Liver (tissue), 9 donors: Measurements from ENCODE around the gene IQCK. TPM values are rescaled to one million over a fixed set of nuclear protein-coding genes. Genes with fewer than 3 reads are reported as not detected.

Source experiments
- DNase-seq: peaks from one replicate; pipeline ENCODE4 v3.0.0-alpha.2; 2017; ENCODE audit warnings: low spot score
- H3K27ac ChIP-seq, 2 donors: one replicate each; pipeline ENCODE4 v1.7.0; 2013; ENCODE audit warnings: inconsistent platforms in 2 of 2, low read length in 2 of 2, control low read depth in 1 of 2, low read depth in 1 of 2, mild to moderate bottlenecking in 1 of 2
- H3K27me3 ChIP-seq, 4 donors: one replicate each; pipeline versions ENCODE4 v1.6.1 to v1.7.0; 2013; ENCODE audit warnings: low read length in 3 of 4, inconsistent platforms in 1 of 4, mild to moderate bottlenecking in 1 of 4, moderate library complexity in 1 of 4; ENCODE audit not compliant: control insufficient read depth in 4 of 4, insufficient read depth in 4 of 4
- H3K36me3 ChIP-seq, 4 donors: one replicate each; pipeline versions ENCODE4 v1.6.1 to v1.7.0; 2013; ENCODE audit warnings: low read length in 3 of 4, mild to moderate bottlenecking in 3 of 4, low read depth in 1 of 4, moderate library complexity in 1 of 4; ENCODE audit not compliant: control insufficient read depth in 4 of 4, insufficient read depth in 3 of 4
- H3K4me1 ChIP-seq, 4 donors: one replicate each; pipeline versions ENCODE4 v1.6.1 to v1.7.0; 2013; ENCODE audit warnings: low read length in 3 of 4, mild to moderate bottlenecking in 3 of 4, moderate library complexity in 1 of 4; ENCODE audit not compliant: control insufficient read depth in 4 of 4, insufficient read depth in 4 of 4
- H3K4me3 ChIP-seq, 3 donors: one replicate each; pipeline versions ENCODE4 v1.6.1 to v1.7.0; 2013; ENCODE audit warnings: low read length in 3 of 3, control low read depth in 1 of 3, low read depth in 1 of 3, mild to moderate bottlenecking in 1 of 3
- H3K9ac ChIP-seq, 2 donors: one replicate each; pipeline ENCODE4 v1.7.0; 2013; ENCODE audit warnings: low read length in 2 of 2, mild to moderate bottlenecking in 2 of 2, moderate library complexity in 2 of 2, control low read depth in 1 of 2, low read depth in 1 of 2
- H3K9me3 ChIP-seq, 4 donors: one replicate each; pipeline versions ENCODE4 v1.6.1 to v1.7.0; 2013; ENCODE audit warnings: low read length in 3 of 4; ENCODE audit not compliant: control insufficient read depth in 4 of 4
- ATF3 ChIP-seq: IDR thresholded peaks from 2 replicates; pipeline ENCODE4 v1.6.1; 2016; ENCODE audit warnings: antibody characterized with exemption
- CTCF ChIP-seq: fragments of 150-350 bp; IDR thresholded peaks from 2 replicates; pipeline ENCODE4 v1.5.1; 2017; ENCODE audit warnings: improper control_type of control experiment, low read depth, low read length; ENCODE audit not compliant: missing input control
- EGR1 ChIP-seq, 2 donors: IDR thresholded peaks; 2 replicates each; pipeline ENCODE4 v1.6.1; 2016 to 2018; ENCODE audit warnings: antibody characterized with exemption in 2 of 2, low read depth in 2 of 2
- FOXA1 ChIP-seq: IDR thresholded peaks from 2 replicates; pipeline ENCODE4 v1.6.1; 2016; ENCODE audit warnings: antibody characterized with exemption
- FOXA2 ChIP-seq: IDR thresholded peaks from 2 replicates; pipeline ENCODE4 v1.6.1; 2016; ENCODE audit warnings: antibody characterized with exemption
- GABPA ChIP-seq, 2 donors: IDR thresholded peaks in 1 of 2; conservative IDR thresholded peaks in 1 of 2; 2 replicates each; pipeline ENCODE4 v1.6.1; 2016; ENCODE audit warnings: antibody characterized with exemption in 2 of 2, mild to moderate bottlenecking in 1 of 2, moderate library complexity in 1 of 2
- HNF4A ChIP-seq, 2 donors: conservative IDR thresholded peaks; 2 replicates each; pipeline ENCODE4 v1.6.1; 2016; ENCODE audit warnings: antibody characterized with exemption in 2 of 2, mild to moderate bottlenecking in 2 of 2
- JUND ChIP-seq, 2 donors: IDR thresholded peaks; 2 replicates each; pipeline ENCODE4 v1.6.1; 2016; ENCODE audit warnings: antibody characterized with exemption in 2 of 2
- MAX ChIP-seq: IDR thresholded peaks from 2 replicates; pipeline ENCODE4 v1.6.1; 2016; ENCODE audit warnings: antibody characterized with exemption
- NR2F2 ChIP-seq: IDR thresholded peaks from 2 replicates; pipeline ENCODE4 v1.6.1; 2016; ENCODE audit warnings: antibody characterized with exemption
- RAD21 ChIP-seq, 2 donors: IDR thresholded peaks; 2 replicates each; pipeline ENCODE4 v1.6.1; 2016; ENCODE audit warnings: antibody characterized with exemption in 2 of 2, mild to moderate bottlenecking in 2 of 2
- REST ChIP-seq: IDR thresholded peaks from 2 replicates; pipeline ENCODE4 v1.6.1; 2016; ENCODE audit warnings: antibody characterized with exemption, mild to moderate bottlenecking
- RXRA ChIP-seq, 2 donors: IDR thresholded peaks; 2 replicates each; pipeline ENCODE4 v1.6.1; 2017 to 2018; ENCODE audit warnings: antibody characterized with exemption in 2 of 2, mild to moderate bottlenecking in 1 of 2
- SP1 ChIP-seq: IDR thresholded peaks from 2 replicates; pipeline ENCODE4 v1.6.1; 2018; ENCODE audit warnings: antibody characterized with exemption, mild to moderate bottlenecking
- TAF1 ChIP-seq: conservative IDR thresholded peaks from 2 replicates; pipeline ENCODE4 v1.6.1; 2016; ENCODE audit warnings: antibody characterized with exemption, mild to moderate bottlenecking
- YY1 ChIP-seq: IDR thresholded peaks from 2 replicates; pipeline ENCODE4 v1.6.1; 2016; ENCODE audit warnings: antibody characterized with exemption, mild to moderate bottlenecking
- ZBTB33 ChIP-seq: IDR thresholded peaks from 2 replicates; pipeline ENCODE4 v1.6.1; 2016; ENCODE audit warnings: antibody characterized with exemption
- WGBS: extraction: QIAGEN DNeasy Blood & Tissue Kit; methylation state at CpG from one replicate; pipeline ENCODE4 v1.1.7; 2013; 5-methylcytosine and 5-hydroxymethylcytosine counted together
- polyA plus RNA-seq, 2 donors: library from polyadenylated mRNA; stranded (reverse) in 1 of 2; unstranded in 1 of 2; fragments of 200-250 nt in 1 of 2; fragments of >200 nt in 1 of 2; fragmentation: Nextera tagmentation in 1 of 2; extraction: Ambion mirVana in 1 of 2; gene quantifications; one replicate each; pipeline versions ENCODE4 v1.2.1 to v1.2.3, GENCODE V29; 2013 to 2015
- total RNA-seq, 2 donors: library from RNA; depleted of rRNA; stranded (reverse); fragments of >200 nt; gene quantifications; one replicate each; pipeline ENCODE4 v1.2.3, GENCODE V29; 2014
- donor health status: healthy.
- donor health status: healthy.
- donor health status: healthy.
- donor health status: healthy.
- donor health status: healthy.

IQCK gene
- total and polyA plus RNA-seq, 4 donors, result 2.1 to 4.4 (median 2.9) TPM

GRCh38 chr16:19741354-19741753 lies 23.3 kb downstream of the IQCK start:
- Histone ChIP-seq H3K9ac (no peak overlapping the region), H3K4me3 (no peak overlapping the region), H3K9me3 (no peaks in the 10 kb centered on the region), H3K27me3 (no peaks in the 10 kb centered on the region), H3K36me3 (no peaks in the 10 kb centered on the region), H3K4me1 (peaks cover 2 to 12% (median 5%) of the 10 kb centered on the region in 4 donors), H3K27ac (no peak overlapping the region)
- 100% methylated on average over 1 of the region's 1 CpG for WGBS
- no peak for TF ChIP-seq CTCF
- no peak for TF ChIP-seq ATF3
- TF ChIP-seq NR2F2, result no peak
- TF ChIP-seq TAF1, result no peak
- no peak for TF ChIP-seq YY1
- TF ChIP-seq GABPA (IDR thresholded peaks at IDR 0.05 in 1 of 2, conservative IDR thresholded peaks at IDR 0.05 in 1 of 2), result no peak
- DNase-seq, result no peak

- no peak for TF ChIP-seq ATF3
- TF ChIP-seq TAF1, result no peak
- TF ChIP-seq FOXA1, result no peak
- no peak for TF ChIP-seq GABPA (IDR thresholded peaks at IDR 0.05 in 1 of 2, conservative IDR thresholded peaks at IDR 0.05 in 1 of 2)
- no peak for TF ChIP-seq ZBTB33
- H3K27ac ChIP-seq, result no peak overlapping the region
- H3K9me3 ChIP-seq, result no peaks in the 10 kb centered on the region
- H3K27me3 ChIP-seq, result no peaks in the 10 kb centered on the region
- peaks cover 2 to 12% (median 5%) of the 10 kb centered on the region in 4 donors for H3K4me1 ChIP-seq
- no peaks in the 10 kb centered on the region for H3K36me3 ChIP-seq
- no peak overlapping the region for H3K4me3 ChIP-seq
- no peak overlapping the region for H3K9ac ChIP-seq
- no peak for DNase-seq
These were observed 25.7 kb downstream of the IQCK start for GRCh38 chr16:19743816-19744159.

- no peak for DNase-seq
- no peaks in the 10 kb centered on the region for H3K9me3 ChIP-seq
- no peaks in the 10 kb centered on the region for H3K36me3 ChIP-seq
- H3K27me3 ChIP-seq, result no peaks in the 10 kb centered on the region
- WGBS, result 68% methylated on average over 3 of the region's 3 CpGs
- no peak overlapping the region for H3K27ac ChIP-seq
- no peak overlapping the region for H3K9ac ChIP-seq
- H3K4me1 ChIP-seq, result peaks cover 2 to 12% (median 5%) of the 10 kb centered on the region in 4 donors
- no peak overlapping the region for H3K4me3 ChIP-seq
- no peak for TF ChIP-seq EGR1 (IDR thresholded peaks at IDR 0.05; ENCODE audit: low read depth in 2 of 2)
- TF ChIP-seq ATF3, result no peak
- no peak for TF ChIP-seq REST
- TF ChIP-seq JUND (IDR thresholded peaks at IDR 0.05), result no peak
- TF ChIP-seq TAF1, result no peak
- TF ChIP-seq RXRA (IDR thresholded peaks at IDR 0.05), result no peak
- TF ChIP-seq FOXA2, result no peak
- no peak for TF ChIP-seq NR2F2
- no peak for TF ChIP-seq SP1
- TF ChIP-seq RAD21 (IDR thresholded peaks at IDR 0.05), result no peak
- no peak for TF ChIP-seq FOXA1
- no peak for TF ChIP-seq MAX
- no peak for TF ChIP-seq HNF4A (conservative IDR thresholded peaks at IDR 0.05)
- TF ChIP-seq GABPA (IDR thresholded peaks at IDR 0.05 in 1 of 2, conservative IDR thresholded peaks at IDR 0.05 in 1 of 2), result no peak
- no peak for TF ChIP-seq YY1
- TF ChIP-seq CTCF, result no peak
These were observed 26.6 kb downstream of the IQCK start for GRCh38 chr16:19744670-19745069.
